ENCODE results near the gene ATOH8.

Gene ATOH8

GRCh38 chr2:85718009-85718391, 35.8 kb upstream of the ATOH8 start:
- Histone ChIP-seq H3K9me3 (ENCODE audit: control insufficient read depth, low read length) (no peaks in the 10 kb centered on the region), H3K4me3 (ENCODE audit: insufficient read depth, low read depth, low read length, poor library complexity, severe bottlenecking) (no peak overlapping the region), H3K4me1 (ENCODE audit: control insufficient read depth, insufficient read depth, low read length, poor library complexity, severe bottlenecking) (no peaks in the 10 kb centered on the region), H3K36me3 (ENCODE audit: control insufficient read depth, insufficient read depth, low read length) (no peaks in the 10 kb centered on the region), H3K27me3 (replicated peaks; ENCODE audit: control insufficient read depth, insufficient read depth, low read length, poor library complexity, severe bottlenecking) (no peaks in the 10 kb centered on the region), H3K27ac (ENCODE audit: insufficient read depth, low read length, poor library complexity, severe bottlenecking) (no peak overlapping the region)
- DNase-seq: no peak

GRCh38 chr2:85718885-85719492, 34.8 kb upstream of the ATOH8 start:
- no peak for DNase-seq
- H3K9me3 ChIP-seq (ENCODE audit: control insufficient read depth, low read length): no peaks in the 10 kb centered on the region
- no peaks in the 10 kb centered on the region for H3K36me3 ChIP-seq (ENCODE audit: control insufficient read depth, insufficient read depth, low read length)
- H3K27ac ChIP-seq (ENCODE audit: insufficient read depth, low read length, poor library complexity, severe bottlenecking): no peak overlapping the region
- no peaks in the 10 kb centered on the region for H3K4me1 ChIP-seq (ENCODE audit: control insufficient read depth, insufficient read depth, low read length, poor library complexity, severe bottlenecking)
- no peaks in the 10 kb centered on the region for H3K27me3 ChIP-seq (replicated peaks; ENCODE audit: control insufficient read depth, insufficient read depth, low read length, poor library complexity, severe bottlenecking)
- H3K4me3 ChIP-seq (ENCODE audit: insufficient read depth, low read depth, low read length, poor library complexity, severe bottlenecking): no peak overlapping the region

GRCh38 chr2:85719609-85720240, 34.1 kb upstream of the ATOH8 start:
- Histone ChIP-seq H3K9me3 (ENCODE audit: control insufficient read depth, low read length) (no peaks in the 10 kb centered on the region), H3K27me3 (replicated peaks; ENCODE audit: control insufficient read depth, insufficient read depth, low read length, poor library complexity, severe bottlenecking) (no peaks in the 10 kb centered on the region), H3K36me3 (ENCODE audit: control insufficient read depth, insufficient read depth, low read length) (no peaks in the 10 kb centered on the region), H3K4me3 (ENCODE audit: insufficient read depth, low read depth, low read length, poor library complexity, severe bottlenecking) (no peak overlapping the region), H3K27ac (ENCODE audit: insufficient read depth, low read length, poor library complexity, severe bottlenecking) (no peak overlapping the region), H3K4me1 (ENCODE audit: control insufficient read depth, insufficient read depth, low read length, poor library complexity, severe bottlenecking) (no peaks in the 10 kb centered on the region)
- DNase-seq: no peak

- Histone ChIP-seq H3K27me3 (replicated peaks; ENCODE audit: control insufficient read depth, insufficient read depth, low read length, poor library complexity, severe bottlenecking) (no peaks in the 10 kb centered on the region), H3K27ac (ENCODE audit: insufficient read depth, low read length, poor library complexity, severe bottlenecking) (no peak overlapping the region), H3K4me1 (ENCODE audit: control insufficient read depth, insufficient read depth, low read length, poor library complexity, severe bottlenecking) (no peaks in the 10 kb centered on the region), H3K36me3 (ENCODE audit: control insufficient read depth, insufficient read depth, low read length) (no peaks in the 10 kb centered on the region), H3K4me3 (ENCODE audit: insufficient read depth, low read depth, low read length, poor library complexity, severe bottlenecking) (no peak overlapping the region), H3K9me3 (ENCODE audit: control insufficient read depth, low read length) (no peaks in the 10 kb centered on the region)
- DNase-seq: no peak
Measured at GRCh38 chr2:85720533-85720932, 33.3 kb upstream of the ATOH8 start.

DNA sequence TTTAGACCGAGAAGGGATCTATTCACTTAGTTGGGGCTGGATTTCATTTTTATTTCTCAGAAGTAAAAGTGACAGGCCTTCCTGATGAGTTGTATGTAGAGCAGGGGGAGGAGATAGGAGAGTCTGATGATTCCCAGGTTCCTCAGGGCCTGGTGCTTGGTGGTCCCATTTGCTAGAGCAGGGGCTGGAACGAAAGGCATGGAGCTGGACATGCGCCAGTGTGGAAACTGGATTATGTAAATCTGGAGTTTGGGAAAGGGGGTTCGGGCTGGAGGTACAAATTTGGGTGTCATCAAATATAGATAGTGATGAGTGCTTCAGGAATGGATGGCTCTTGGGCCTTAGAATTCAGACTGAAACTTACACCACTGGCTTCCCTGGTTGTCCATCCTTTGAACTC, 32.1 kb upstream of the ATOH8 start:
- no peak for DNase-seq
- no peaks in the 10 kb centered on the region for H3K27me3 ChIP-seq (replicated peaks; ENCODE audit: control insufficient read depth, insufficient read depth, low read length, poor library complexity, severe bottlenecking)
- no peaks in the 10 kb centered on the region for H3K36me3 ChIP-seq (ENCODE audit: control insufficient read depth, insufficient read depth, low read length)
- no peak overlapping the region for H3K27ac ChIP-seq (ENCODE audit: insufficient read depth, low read length, poor library complexity, severe bottlenecking)
- H3K4me1 ChIP-seq (ENCODE audit: control insufficient read depth, insufficient read depth, low read length, poor library complexity, severe bottlenecking): no peaks in the 10 kb centered on the region
- H3K4me3 ChIP-seq (ENCODE audit: insufficient read depth, low read depth, low read length, poor library complexity, severe bottlenecking): no peak overlapping the region
- no peaks in the 10 kb centered on the region for H3K9me3 ChIP-seq (ENCODE audit: control insufficient read depth, low read length)

DNA sequence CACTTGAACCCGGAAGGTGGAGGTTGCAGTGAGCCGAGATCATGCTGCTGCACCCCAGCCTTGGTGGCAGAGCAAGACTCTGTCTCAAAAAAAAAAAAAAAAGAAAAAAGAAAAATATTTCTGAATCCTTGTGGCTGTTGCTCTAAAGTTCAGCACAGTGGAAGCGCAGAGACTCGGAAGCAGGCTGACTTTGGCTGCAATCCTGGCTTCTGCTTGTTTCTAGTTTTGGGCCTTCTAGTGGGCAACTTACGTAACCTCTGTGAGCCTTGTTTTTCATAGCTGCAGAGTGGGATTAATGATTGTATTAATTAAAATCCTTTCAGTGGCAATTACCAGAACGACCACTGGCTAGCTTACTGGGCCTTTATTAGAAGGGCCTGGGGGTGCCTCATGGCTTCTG, 31.3 kb upstream of the ATOH8 start:
- Histone ChIP-seq H3K27ac (ENCODE audit: insufficient read depth, low read length, poor library complexity, severe bottlenecking) (no peak overlapping the region), H3K4me1 (ENCODE audit: control insufficient read depth, insufficient read depth, low read length, poor library complexity, severe bottlenecking) (no peaks in the 10 kb centered on the region), H3K27me3 (replicated peaks; ENCODE audit: control insufficient read depth, insufficient read depth, low read length, poor library complexity, severe bottlenecking) (no peaks in the 10 kb centered on the region), H3K4me3 (ENCODE audit: insufficient read depth, low read depth, low read length, poor library complexity, severe bottlenecking) (no peak overlapping the region), H3K9me3 (ENCODE audit: control insufficient read depth, low read length) (no peaks in the 10 kb centered on the region), H3K36me3 (ENCODE audit: control insufficient read depth, insufficient read depth, low read length) (no peaks in the 10 kb centered on the region)
- no peak for DNase-seq

DNA sequence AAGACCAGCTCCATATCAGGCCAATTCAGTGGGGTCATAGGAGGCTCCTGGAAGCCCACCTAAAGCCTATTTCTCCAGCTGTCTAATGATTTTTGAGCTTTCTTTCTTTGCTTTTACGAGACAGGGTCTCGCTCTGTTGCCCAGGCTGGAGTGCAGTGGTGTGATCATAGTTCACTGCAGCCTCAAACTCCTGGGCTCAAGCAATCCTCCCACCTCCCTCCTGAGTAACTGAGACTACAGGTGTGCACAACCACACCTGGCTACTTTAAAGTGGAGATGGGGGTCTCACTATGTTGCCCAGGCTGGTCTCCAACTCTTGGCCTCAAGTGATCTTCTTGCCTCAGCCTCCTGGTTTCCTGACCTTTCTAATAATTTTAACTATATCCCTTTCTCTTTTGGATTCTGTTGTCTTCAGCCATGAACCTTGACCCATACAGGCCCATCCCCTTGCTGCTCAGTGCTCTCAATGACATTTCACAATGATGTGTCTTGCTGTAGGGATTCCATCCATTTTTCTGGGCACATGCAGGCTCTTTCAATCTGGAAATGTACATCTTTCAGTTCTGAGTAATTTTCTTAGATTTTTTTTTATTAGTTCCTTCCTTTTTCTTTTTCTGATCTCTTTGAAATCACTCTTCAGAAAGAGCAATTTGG, 30.0 kb upstream of the ATOH8 start:
- DNase-seq: no peak
- H3K9me3 ChIP-seq (ENCODE audit: control insufficient read depth, low read length): no peaks in the 10 kb centered on the region
- no peaks in the 10 kb centered on the region for H3K36me3 ChIP-seq (ENCODE audit: control insufficient read depth, insufficient read depth, low read length)
- H3K4me3 ChIP-seq (ENCODE audit: insufficient read depth, low read depth, low read length, poor library complexity, severe bottlenecking): no peak overlapping the region
- no peaks in the 10 kb centered on the region for H3K4me1 ChIP-seq (ENCODE audit: control insufficient read depth, insufficient read depth, low read length, poor library complexity, severe bottlenecking)
- no peak overlapping the region for H3K27ac ChIP-seq (ENCODE audit: insufficient read depth, low read length, poor library complexity, severe bottlenecking)
- no peaks in the 10 kb centered on the region for H3K27me3 ChIP-seq (replicated peaks; ENCODE audit: control insufficient read depth, insufficient read depth, low read length, poor library complexity, severe bottlenecking)

- Histone ChIP-seq H3K9me3 (ENCODE audit: control insufficient read depth, low read length) (no peaks in the 10 kb centered on the region), H3K4me1 (ENCODE audit: control insufficient read depth, insufficient read depth, low read length, poor library complexity, severe bottlenecking) (no peaks in the 10 kb centered on the region), H3K27ac (ENCODE audit: insufficient read depth, low read length, poor library complexity, severe bottlenecking) (no peak overlapping the region), H3K27me3 (replicated peaks; ENCODE audit: control insufficient read depth, insufficient read depth, low read length, poor library complexity, severe bottlenecking) (no peaks in the 10 kb centered on the region), H3K4me3 (ENCODE audit: insufficient read depth, low read depth, low read length, poor library complexity, severe bottlenecking) (no peak overlapping the region), H3K36me3 (ENCODE audit: control insufficient read depth, insufficient read depth, low read length) (no peaks in the 10 kb centered on the region)
- no peak for DNase-seq
Measured at GRCh38 chr2:85724731-85725181, 29.0 kb upstream of the ATOH8 start.

DNA sequence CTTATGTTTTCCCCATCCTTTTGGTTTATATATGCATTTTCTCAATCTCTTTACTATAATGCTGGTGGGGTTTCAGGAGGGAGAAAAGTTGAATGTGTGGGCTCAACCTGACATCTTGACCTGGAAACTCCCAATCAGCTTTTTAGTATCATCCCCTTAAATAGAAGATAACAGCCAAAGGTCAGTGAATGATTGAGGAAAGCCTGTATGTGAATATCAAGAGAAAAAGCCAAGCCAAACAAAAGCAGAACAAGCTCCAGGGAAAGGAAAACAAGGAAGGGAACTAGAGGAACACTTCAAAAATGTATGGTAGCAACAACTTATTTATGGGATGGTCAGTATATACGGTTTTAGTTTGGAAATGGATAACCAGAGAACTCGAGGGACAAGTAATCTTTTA, 28.3 kb upstream of the ATOH8 start:
- no peak overlapping the region for H3K27ac ChIP-seq (ENCODE audit: insufficient read depth, low read length, poor library complexity, severe bottlenecking)
- no peaks in the 10 kb centered on the region for H3K36me3 ChIP-seq (ENCODE audit: control insufficient read depth, insufficient read depth, low read length)
- no peak overlapping the region for H3K4me3 ChIP-seq (ENCODE audit: insufficient read depth, low read depth, low read length, poor library complexity, severe bottlenecking)
- H3K9me3 ChIP-seq (ENCODE audit: control insufficient read depth, low read length): no peaks in the 10 kb centered on the region
- no peaks in the 10 kb centered on the region for H3K4me1 ChIP-seq (ENCODE audit: control insufficient read depth, insufficient read depth, low read length, poor library complexity, severe bottlenecking)
- no peak for DNase-seq
- H3K27me3 ChIP-seq (replicated peaks; ENCODE audit: control insufficient read depth, insufficient read depth, low read length, poor library complexity, severe bottlenecking): no peaks in the 10 kb centered on the region

GRCh38 chr2:85727798-85728197, 26.0 kb upstream of the ATOH8 start:
- no peak for DNase-seq
- Histone ChIP-seq H3K9me3 (ENCODE audit: control insufficient read depth, low read length) (no peaks in the 10 kb centered on the region), H3K4me3 (ENCODE audit: insufficient read depth, low read depth, low read length, poor library complexity, severe bottlenecking) (no peak overlapping the region), H3K36me3 (ENCODE audit: control insufficient read depth, insufficient read depth, low read length) (no peaks in the 10 kb centered on the region), H3K4me1 (ENCODE audit: control insufficient read depth, insufficient read depth, low read length, poor library complexity, severe bottlenecking) (no peaks in the 10 kb centered on the region), H3K27me3 (replicated peaks; ENCODE audit: control insufficient read depth, insufficient read depth, low read length, poor library complexity, severe bottlenecking) (no peaks in the 10 kb centered on the region), H3K27ac (ENCODE audit: insufficient read depth, low read length, poor library complexity, severe bottlenecking) (no peak overlapping the region)

Data from effector memory CD4-positive, alpha-beta T cell (primary cell).